ENCODE results near the gene HDAC9.
A peak's percentile ranks its signal among the peaks of the same experiment; 100 is the strongest.

HDAC9 gene

GRCh38 chr7:18858232-18858631, 362.7 kb downstream of the HDAC9 start:
- no peak for DNase-seq

GRCh38 chr7:18859318-18859717, 363.8 kb downstream of the HDAC9 start:
- peak in 1 of 2 donors; percentile 26 for DNase-seq

GRCh38 chr7:18860221-18860620, 364.7 kb downstream of the HDAC9 start:
- peak in 1 of 2 donors; percentile 5 for DNase-seq

GRCh38 chr7:18861514-18862118, 366.1 kb downstream of the HDAC9 start:
- DNase-seq = no peak

GRCh38 chr7:18864967-18865366, 369.4 kb downstream of the HDAC9 start:
- DNase-seq = no peak

- DNase-seq = no peak
Measured at GRCh38 chr7:18866359-18867036, 370.9 kb downstream of the HDAC9 start.

- DNase-seq = no peak
Measured at GRCh38 chr7:18872344-18872743, 376.8 kb downstream of the HDAC9 start.

- DNase-seq = no peak
Measured at GRCh38 chr7:18873734-18874336, 378.3 kb downstream of the HDAC9 start.

GRCh38 chr7:18874880-18875279, 379.3 kb downstream of the HDAC9 start:
- no peak for DNase-seq

GRCh38 chr7:18877874-18878273, 382.3 kb downstream of the HDAC9 start:
- no peak for DNase-seq

GRCh38 chr7:18886832-18887231, 391.3 kb downstream of the HDAC9 start:
- no peak for DNase-seq

GRCh38 chr7:18889436-18889835, 393.9 kb downstream of the HDAC9 start:
- DNase-seq = no peak

GRCh38 chr7:18890134-18890533, 394.6 kb downstream of the HDAC9 start:
- no peak for DNase-seq

- no peak for DNase-seq
Measured at GRCh38 chr7:18890885-18891621, 395.5 kb downstream of the HDAC9 start.

- no peak for DNase-seq
Measured at GRCh38 chr7:18893156-18893555, 397.6 kb downstream of the HDAC9 start.

GRCh38 chr7:18894155-18894554, 398.6 kb downstream of the HDAC9 start:
- no peak for DNase-seq

GRCh38 chr7:18895456-18895855, 399.9 kb downstream of the HDAC9 start:
- DNase-seq = no peak

GRCh38 chr7:18896343-18896975, 400.9 kb downstream of the HDAC9 start:
- DNase-seq = no peak

GRCh38 chr7:18900236-18900635, 404.7 kb downstream of the HDAC9 start:
- no peak for DNase-seq

GRCh38 chr7:18900803-18901202, 405.3 kb downstream of the HDAC9 start:
- no peak for DNase-seq

- no peak for DNase-seq
Measured at GRCh38 chr7:18901351-18901750, 405.8 kb downstream of the HDAC9 start.

- DNase-seq = no peak
Measured at GRCh38 chr7:18901982-18902421, 406.5 kb downstream of the HDAC9 start.

- DNase-seq = no peak
Measured at GRCh38 chr7:18902892-18903291, 407.3 kb downstream of the HDAC9 start.
